Measurements from ENCODE around the gene ZBTB43.

DNA sequence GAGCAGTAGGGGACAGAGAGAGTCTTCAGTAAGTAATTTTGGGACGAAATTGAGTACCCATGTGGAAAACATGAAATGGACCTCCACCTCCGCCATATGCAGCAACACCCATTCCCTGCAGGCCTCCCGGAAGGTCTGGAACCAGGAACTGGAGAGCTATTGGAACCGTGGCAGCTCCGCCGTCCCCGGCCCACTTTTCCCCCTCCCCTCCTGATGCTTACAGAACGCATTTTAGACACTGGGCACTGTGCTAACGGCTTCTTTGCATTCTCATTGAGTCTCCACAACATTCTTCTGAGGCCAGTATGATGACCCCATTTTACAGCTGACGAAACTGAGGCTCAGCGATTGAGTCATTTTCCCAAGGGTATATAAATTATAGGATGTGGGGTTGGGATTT lies 20.4 kb upstream of the ZBTB43 start:
- TF ChIP-seq, protein P1, sequence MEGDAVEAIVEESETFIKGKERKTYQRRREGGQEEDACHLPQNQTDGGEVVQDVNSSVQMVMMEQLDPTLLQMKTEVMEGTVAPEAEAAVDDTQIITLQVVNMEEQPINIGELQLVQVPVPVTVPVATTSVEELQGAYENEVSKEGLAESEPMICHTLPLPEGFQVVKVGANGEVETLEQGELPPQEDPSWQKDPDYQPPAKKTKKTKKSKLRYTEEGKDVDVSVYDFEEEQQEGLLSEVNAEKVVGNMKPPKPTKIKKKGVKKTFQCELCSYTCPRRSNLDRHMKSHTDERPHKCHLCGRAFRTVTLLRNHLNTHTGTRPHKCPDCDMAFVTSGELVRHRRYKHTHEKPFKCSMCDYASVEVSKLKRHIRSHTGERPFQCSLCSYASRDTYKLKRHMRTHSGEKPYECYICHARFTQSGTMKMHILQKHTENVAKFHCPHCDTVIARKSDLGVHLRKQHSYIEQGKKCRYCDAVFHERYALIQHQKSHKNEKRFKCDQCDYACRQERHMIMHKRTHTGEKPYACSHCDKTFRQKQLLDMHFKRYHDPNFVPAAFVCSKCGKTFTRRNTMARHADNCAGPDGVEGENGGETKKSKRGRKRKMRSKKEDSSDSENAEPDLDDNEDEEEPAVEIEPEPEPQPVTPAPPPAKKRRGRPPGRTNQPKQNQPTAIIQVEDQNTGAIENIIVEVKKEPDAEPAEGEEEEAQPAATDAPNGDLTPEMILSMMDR (IDR thresholded peaks at IDR 0.05 in 2 of 3, conservative IDR thresholded peaks at IDR 0.05 in 1 of 3; ENCODE audit: borderline replicate concordance in 1 of 3, insufficient read depth in 1 of 3, low read depth in 2 of 3, low read length in 2 of 3), result no peak
- no peak for TF ChIP-seq EZH2 (IDR thresholded peaks at IDR 0.05)
- no peak for TF ChIP-seq JUND (IDR thresholded peaks at IDR 0.05)
- no peak for TF ChIP-seq SP1 (IDR thresholded peaks at IDR 0.05; ENCODE audit: low read depth)

Measured in HCT116 (cell line).